NT2/D1 (cell line): Measurements from ENCODE around the gene PPWD1.

Experiments
- SUZ12 ChIP-seq: IDR thresholded peaks from 2 replicates; pipeline ENCODE4 v1.6.1; 2011; ENCODE audit not compliant: insufficient read length, insufficient read depth; ENCODE audit errors: extremely low read depth
- YY1 ChIP-seq: IDR thresholded peaks from 2 replicates; pipeline ENCODE4 v1.6.1; 2011; ENCODE audit not compliant: insufficient read length, insufficient read depth
- ZNF274 ChIP-seq: IDR thresholded peaks from 2 replicates; pipeline ENCODE4 v1.6.1; 2011; ENCODE audit warnings: mild to moderate bottlenecking, low read depth, low read length

GRCh38 chr5:65570598-65571226 is 7.6 kb downstream of the PPWD1 start:
- TF ChIP-seq YY1 (no peak), ZNF274 (no peak), SUZ12 (no peak)
